GM19099 (cell line): ENCODE results near the gene ADAMTS16.

Experiments used
- POLR2A ChIP-seq: IDR thresholded peaks from 3 replicates; pipeline ENCODE4 v1.6.1; 2011; ENCODE audit warnings: low read depth; ENCODE audit not compliant: insufficient read length; ENCODE audit errors: extremely low read depth

ADAMTS16 gene

GRCh38 chr5:5364932-5365331 lies 224.8 kb downstream of the ADAMTS16 start:
- TF ChIP-seq POLR2A, result no peak

- no peak for TF ChIP-seq POLR2A
Observed at GRCh38 chr5:5367739-5368138, 227.6 kb downstream of the ADAMTS16 start.

- TF ChIP-seq POLR2A, result no peak
Observed at GRCh38 chr5:5369051-5369605, 229.0 kb downstream of the ADAMTS16 start.
